ENCODE data around the gene PTPMT1. TPM values are rescaled to one million over a fixed set of nuclear protein-coding genes. Genes with fewer than 3 reads are reported as not detected.

PTPMT1 gene
- polyA plus RNA-seq, 6 donors from 2014 or later = 69.3 to 133 (median 81.2) TPM

DNA sequence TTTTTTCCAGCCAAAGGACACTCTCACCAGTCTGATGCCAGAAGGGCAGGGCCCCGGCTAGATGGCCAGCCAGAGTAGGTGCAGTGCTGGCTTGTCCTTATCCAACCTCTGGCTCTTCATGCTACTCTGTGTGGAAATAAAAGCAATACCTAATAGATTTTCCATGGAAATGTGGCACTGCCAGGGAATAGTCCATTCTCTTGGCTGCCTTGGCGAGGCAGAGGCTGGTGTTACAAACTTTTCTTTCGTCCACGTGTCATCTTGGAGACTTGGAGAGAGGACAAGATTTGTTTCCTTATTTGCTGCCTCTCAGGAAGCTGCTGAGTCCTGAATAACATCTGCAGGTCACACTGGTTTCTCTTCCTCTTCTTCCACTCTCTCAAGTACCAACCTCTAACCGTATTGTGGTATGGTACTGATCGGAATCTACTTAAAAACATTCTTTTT lies 46.0 kb downstream of the PTPMT1 start:
- peak; percentile 98 to 99 for ATAC-seq (ENCODE audit: low read depth in 2 of 2)
- DNase-seq = peak; percentile 45
- Mint-ChIP-seq H3K27ac (peak overlapping the region in 5 of 6 donors; percentile 7 to 82 (median 54)), H3K9me3 (no peaks in the 10 kb centered on the region), H3K27me3 (no peaks in the 10 kb centered on the region), H3K4me3 (peak overlapping the region in 6 of 8 donors; percentile 3 to 74 (median 56)), H3K36me3 (no peaks in the 10 kb centered on the region), H3K4me1 (peaks cover 13 to 24% (median 20%) of the 10 kb centered on the region in 3 donors)

- Mint-ChIP-seq H3K9me3 (no peaks in the 10 kb centered on the region), H3K36me3 (peaks cover 0 to 5% of the 10 kb centered on the region in 2 donors), H3K27me3 (no peaks in the 10 kb centered on the region), H3K4me3 (no peak overlapping the region), H3K4me1 (peaks cover 13 to 20% (median 15%) of the 10 kb centered on the region in 3 donors), H3K27ac (peak overlapping the region in 1 of 6 donors; percentile 69)
- no peak for ATAC-seq (ENCODE audit: low read depth in 2 of 2)
- no peak for DNase-seq
Observed at GRCh38 chr11:47615249-47615648, 49.9 kb downstream of the PTPMT1 start.

- peaks cover under 1 to 6% (median 2%) of the 10 kb centered on the region in 3 donors for H3K4me1 Mint-ChIP-seq
- H3K27ac Mint-ChIP-seq = peak overlapping the region in 1 of 6 donors; percentile 14
- H3K27me3 Mint-ChIP-seq = no peaks in the 10 kb centered on the region
- peaks cover 0 to 5% of the 10 kb centered on the region in 2 donors for H3K36me3 Mint-ChIP-seq
- ATAC-seq (ENCODE audit: low read depth in 2 of 2) (no peak), DNase-seq (no peak)
- H3K4me3 Mint-ChIP-seq = no peak overlapping the region
- H3K9me3 Mint-ChIP-seq = no peaks in the 10 kb centered on the region
Observed at GRCh38 chr11:47616726-47617416, 51.5 kb downstream of the PTPMT1 start.

DNA sequence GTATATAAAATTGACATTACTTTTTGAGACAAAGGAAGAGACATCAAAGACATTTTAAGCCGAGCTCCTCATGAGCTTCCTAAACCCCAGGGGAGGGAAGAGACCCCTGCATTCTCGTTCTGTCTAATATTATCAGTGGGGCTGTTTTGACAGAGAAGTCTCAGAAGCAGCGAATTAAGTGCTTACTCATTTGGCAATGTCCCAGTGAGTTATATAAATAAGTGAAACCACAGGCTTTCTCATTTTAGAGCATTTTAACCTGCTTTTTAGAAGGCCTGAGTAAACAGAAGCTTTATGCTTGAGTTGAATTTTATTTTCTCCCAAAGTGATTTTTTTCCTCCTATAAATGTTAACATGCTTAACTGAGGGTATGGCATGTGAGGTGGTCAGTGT lies 52.0 kb downstream of the PTPMT1 start:
- H3K4me3 Mint-ChIP-seq = no peak overlapping the region
- peaks cover 0 to under 1% (median 0%) of the 10 kb centered on the region in 3 donors for H3K4me1 Mint-ChIP-seq
- DNase-seq (no peak), ATAC-seq (ENCODE audit: low read depth in 2 of 2) (no peak)
- no peaks in the 10 kb centered on the region for H3K27me3 Mint-ChIP-seq
- H3K9me3 Mint-ChIP-seq = no peaks in the 10 kb centered on the region
- H3K36me3 Mint-ChIP-seq = peaks cover 4 to 5% of the 10 kb centered on the region in 2 donors
- no peak overlapping the region for H3K27ac Mint-ChIP-seq

- ATAC-seq (ENCODE audit: low read depth in 2 of 2) (no peak), DNase-seq (no peak)
- H3K27ac Mint-ChIP-seq = peak overlapping the region in 1 of 6 donors; percentile 44
- no peak overlapping the region for H3K4me3 Mint-ChIP-seq
- H3K9me3 Mint-ChIP-seq = no peaks in the 10 kb centered on the region
- H3K36me3 Mint-ChIP-seq = peaks cover 11 to 14% of the 10 kb centered on the region in 2 donors
- H3K4me1 Mint-ChIP-seq = no peaks in the 10 kb centered on the region
- H3K27me3 Mint-ChIP-seq = no peaks in the 10 kb centered on the region
Observed at GRCh38 chr11:47620836-47621378, 55.5 kb downstream of the PTPMT1 start.

Other genes starting within 250 kb of the PTPMT1 start
- gene MYBPC3, start 212.9 kb upstream of the PTPMT1 start, polyA plus RNA-seq (ENCODE audit: low read depth in 6 of 6) = not detected
- 10 to 100 TPM; 42.8 to 74.6 (median 51.7) TPM for gene SPI1, start 187.1 kb upstream of the PTPMT1 start, polyA plus RNA-seq (ENCODE audit: low read depth in 6 of 6)
- 10 to 100 TPM in 5 of 6 donors, 1 to 10 TPM in 1; 7.5 to 21.9 (median 17.2) TPM for gene SLC39A13, start 157.0 kb upstream of the PTPMT1 start, polyA plus RNA-seq (ENCODE audit: low read depth in 6 of 6)
- gene PSMC3, start 139.2 kb upstream of the PTPMT1 start, polyA plus RNA-seq (ENCODE audit: low read depth in 6 of 6) = 100 to 1,000 TPM in 2 of 6 donors, 10 to 100 TPM in 4; 78.6 to 109 (median 95.1) TPM
- gene RAPSN, start 116.5 kb upstream of the PTPMT1 start, polyA plus RNA-seq (ENCODE audit: low read depth in 6 of 6) = not detected
- gene CELF1, start 12.5 kb upstream of the PTPMT1 start, polyA plus RNA-seq (ENCODE audit: low read depth in 6 of 6) = 10 to 100 TPM; 61.5 to 96.8 (median 69.0) TPM
- 10 to 100 TPM; 32.5 to 71.8 (median 46.1) TPM for gene KBTBD4, start 13.4 kb downstream of the PTPMT1 start, polyA plus RNA-seq (ENCODE audit: low read depth in 6 of 6)
- 100 to 1,000 TPM in 3 of 6 donors, 10 to 100 TPM in 3; 83.1 to 113 (median 99.6) TPM for gene NDUFS3, start 13.5 kb downstream of the PTPMT1 start, polyA plus RNA-seq (ENCODE audit: low read depth in 6 of 6)
- not detected for gene FAM180B, start 21.1 kb downstream of the PTPMT1 start, polyA plus RNA-seq (ENCODE audit: low read depth in 6 of 6)
- gene C1QTNF4, start 28.8 kb downstream of the PTPMT1 start, polyA plus RNA-seq (ENCODE audit: low read depth in 6 of 6) = under 1 TPM in 1 of 6 donors, not detected in 5; 0.91 TPM
- 10 to 100 TPM; 56.9 to 77.3 (median 64.6) TPM for gene MTCH2, start 77.0 kb downstream of the PTPMT1 start, polyA plus RNA-seq (ENCODE audit: low read depth in 6 of 6)
- gene AGBL2, start 149.8 kb downstream of the PTPMT1 start, polyA plus RNA-seq (ENCODE audit: low read depth in 6 of 6) = 10 to 100 TPM in 1 of 6 donors, 1 to 10 TPM in 5; 3.1 to 14.6 (median 5.7) TPM
- 10 to 100 TPM; 30.9 to 88.8 (median 61.2) TPM for gene FNBP4, start 201.7 kb downstream of the PTPMT1 start, polyA plus RNA-seq (ENCODE audit: low read depth in 6 of 6)

Measured in naive B cell (primary cell).